ENCODE data around the gene DVL1. TPM values are rescaled to one million over a fixed set of nuclear protein-coding genes. Genes with fewer than 3 reads are reported as not detected.
A peak's percentile ranks its signal among the peaks of the same experiment; 100 is the strongest.
"Not testable (repeated sequence)": the region's sequence is repeated elsewhere in the genome, so short reads cannot be mapped to it uniquely, and the experiment has no call there.

Gene DVL1
- total RNA-seq, 2 experiments from 2014 or later = 33.4 to 35.0 TPM

DNA sequence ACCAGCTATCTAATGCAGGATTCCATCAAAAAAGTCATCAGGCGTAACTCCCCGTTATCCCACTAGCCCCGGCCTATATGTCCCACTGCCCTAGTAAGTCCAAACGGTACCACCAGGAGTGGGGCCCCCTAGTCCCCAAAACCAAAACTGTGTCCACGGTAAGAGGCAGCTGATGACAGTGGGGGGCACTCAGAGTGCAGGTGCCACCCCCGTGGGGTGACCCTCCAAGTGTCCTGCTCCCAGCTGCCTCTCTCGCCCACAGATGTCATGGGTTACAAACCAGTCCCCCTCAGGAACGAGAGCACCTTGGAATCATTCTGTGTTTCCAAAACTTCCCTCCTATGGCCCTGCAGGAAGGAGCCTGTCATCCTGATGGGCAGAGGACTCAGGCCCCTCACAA, 36.7 kb upstream of the DVL1 start:
- intact Hi-C loops (cut with micrococcal nuclease) = no loop called here
- H3K36me3 Mint-ChIP-seq (ENCODE audit: low read depth) = peaks cover 36% of the 10 kb centered on the region
- H3K4me3 Mint-ChIP-seq = no peak overlapping the region
- CTCF ChIA-PET = no interaction called here
- H3K27me3 Mint-ChIP-seq (ENCODE audit: low read depth) = no peaks in the 10 kb centered on the region
- H3K27ac Mint-ChIP-seq = no peak overlapping the region
- H3K4me1 Mint-ChIP-seq (ENCODE audit: low read depth) = no peaks in the 10 kb centered on the region
- DNase-seq = no peak
- H3K9me3 Mint-ChIP-seq = no peaks in the 10 kb centered on the region

- CTCF ChIA-PET; intact Hi-C loops (cut with micrococcal nuclease); H3K27ac Mint-ChIP-seq; H3K9me3 Mint-ChIP-seq; H3K4me1 Mint-ChIP-seq (ENCODE audit: low read depth); H3K4me3 Mint-ChIP-seq; DNase-seq; H3K27me3 Mint-ChIP-seq (ENCODE audit: low read depth): not testable (repeated sequence)
- peaks cover 30% of the 10 kb centered on the region for H3K36me3 Mint-ChIP-seq (ENCODE audit: low read depth)
Observed at GRCh38 chr1:1385339-1385738, 36.1 kb upstream of the DVL1 start.

- CTCF ChIA-PET = interaction anchor here (1.1 kb wide), 1 partner anchor 21 kb away, joined by 3 read pairs; no protein-coding TSS in a partner anchor
- H3K36me3 Mint-ChIP-seq (ENCODE audit: low read depth) = no peaks in the 10 kb centered on the region
- no peaks in the 10 kb centered on the region for H3K4me1 Mint-ChIP-seq (ENCODE audit: low read depth)
- no peak for DNase-seq
- intact Hi-C loops (cut with micrococcal nuclease) = no loop called here
- H3K4me3 Mint-ChIP-seq = no peak overlapping the region
- no peak overlapping the region for H3K27ac Mint-ChIP-seq
- H3K27me3 Mint-ChIP-seq (ENCODE audit: low read depth) = no peaks in the 10 kb centered on the region
- H3K9me3 Mint-ChIP-seq = no peaks in the 10 kb centered on the region
Observed at GRCh38 chr1:1381294-1381693, 32.1 kb upstream of the DVL1 start.

- Mint-ChIP-seq H3K27me3 (ENCODE audit: low read depth) (no peaks in the 10 kb centered on the region), H3K9me3 (no peaks in the 10 kb centered on the region), H3K36me3 (ENCODE audit: low read depth) (no peaks in the 10 kb centered on the region), H3K27ac (no peak overlapping the region), H3K4me1 (ENCODE audit: low read depth) (peaks cover 2% of the 10 kb centered on the region), H3K4me3 (no peak overlapping the region)
- CTCF ChIA-PET = no interaction called here
- intact Hi-C loops (cut with micrococcal nuclease) = no loop called here
- no peak for DNase-seq
Observed at GRCh38 chr1:1380860-1381259, 31.6 kb upstream of the DVL1 start.

GRCh38 chr1:1377540-1378205, 28.5 kb upstream of the DVL1 start:
- H3K27me3 Mint-ChIP-seq (ENCODE audit: low read depth) = no peaks in the 10 kb centered on the region
- intact Hi-C loops (cut with micrococcal nuclease) = no loop called here
- no peak for DNase-seq
- CTCF ChIA-PET = interaction anchor here (0.6 to 1.4 kb wide), 3 partner anchors 25 to 399 kb away, joined by 3 to 6 read pairs (median 4); no protein-coding TSS in a partner anchor
- no peaks in the 10 kb centered on the region for H3K9me3 Mint-ChIP-seq
- H3K4me1 Mint-ChIP-seq (ENCODE audit: low read depth) = peaks cover 13% of the 10 kb centered on the region
- H3K4me3 Mint-ChIP-seq = no peak overlapping the region
- no peak overlapping the region for H3K27ac Mint-ChIP-seq
- H3K36me3 Mint-ChIP-seq (ENCODE audit: low read depth) = peaks cover 1% of the 10 kb centered on the region

GRCh38 chr1:1376551-1377226, 27.5 kb upstream of the DVL1 start:
- no peak overlapping the region for H3K27ac Mint-ChIP-seq
- peaks cover 1% of the 10 kb centered on the region for H3K36me3 Mint-ChIP-seq (ENCODE audit: low read depth)
- intact Hi-C loops (cut with micrococcal nuclease) = no loop called here
- no peaks in the 10 kb centered on the region for H3K9me3 Mint-ChIP-seq
- no peaks in the 10 kb centered on the region for H3K27me3 Mint-ChIP-seq (ENCODE audit: low read depth)
- H3K4me1 Mint-ChIP-seq (ENCODE audit: low read depth) = peaks cover 18% of the 10 kb centered on the region
- no peak for DNase-seq
- peak overlapping the region; percentile 89 for H3K4me3 Mint-ChIP-seq
- CTCF ChIA-PET = interaction anchor here (1.4 kb wide), 1 partner anchor 64 kb away, joined by 6 read pairs; no protein-coding TSS in a partner anchor

DNA sequence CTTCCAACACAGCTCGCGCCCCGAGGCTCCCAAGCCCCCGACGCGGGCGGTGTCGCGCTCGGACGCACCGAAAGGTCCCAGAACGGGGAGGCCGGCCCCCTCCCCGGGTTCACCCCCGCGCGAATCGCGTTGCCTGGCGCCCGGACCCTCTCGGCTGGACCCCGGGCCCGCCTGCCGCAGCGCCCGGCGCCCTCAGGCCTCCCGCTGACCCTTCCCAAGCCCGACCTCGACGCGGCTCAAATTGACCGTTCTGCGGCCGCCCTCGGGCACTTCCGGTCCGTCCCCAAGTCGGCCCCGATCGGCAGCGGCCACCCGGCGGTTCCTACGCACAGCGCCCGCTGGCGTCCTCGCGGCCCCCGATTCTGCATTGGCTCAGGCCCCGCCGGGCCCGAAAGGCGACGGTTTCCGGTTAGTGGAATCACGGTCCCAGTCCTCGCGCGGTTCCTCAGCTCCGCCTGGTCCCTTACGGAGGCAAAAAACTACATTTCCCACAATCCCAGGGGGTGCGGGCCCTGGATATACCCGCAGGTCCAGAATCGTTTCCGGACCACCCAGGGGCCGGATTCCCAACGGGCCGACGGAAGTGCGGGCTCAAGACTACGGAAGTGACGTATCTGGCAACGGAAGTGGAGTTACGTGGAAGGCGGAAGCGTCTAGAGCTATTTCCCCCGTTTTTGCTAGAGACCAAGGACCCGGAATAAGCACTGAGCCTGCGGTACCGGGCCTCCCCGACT, 25.9 kb upstream of the DVL1 start, which contains the start of gene AURKAIP1:
TSS of gene AURKAIP1 (minus strand) at position 279 of the 734 bp plus-strand sequence. CDS start 451 bp downstream, outside the sequence.
- Mint-ChIP-seq H3K4me3 (peak within 1 kb of the TSS; percentile 89), H3K27ac (peak within 1 kb of the TSS; percentile 90), H3K36me3 (ENCODE audit: low read depth) (peaks cover 1% of the 10 kb centered on the region), H3K9me3 (no peaks in the 10 kb centered on the region), H3K27me3 (ENCODE audit: low read depth) (no peaks in the 10 kb centered on the region), H3K4me1 (ENCODE audit: low read depth) (peaks cover 25% of the 10 kb centered on the region)
- intact Hi-C loops (cut with micrococcal nuclease) = loop anchor here (1.0 to 2.0 kb wide), 9 partner anchors 24 to 259 kb away; partner anchors contain the start of genes C1orf159, CCNL2, CPTP and DVL1
- CTCF ChIA-PET = interaction anchor here (1.3 kb wide), 2 partner anchors 20 to 27 kb away, joined by 3 read pairs; no protein-coding TSS in a partner anchor
- DNase-seq = peak; percentile 98

GRCh38 chr1:1374589-1374928, 25.3 kb upstream of the DVL1 start:
- intact Hi-C loops (cut with micrococcal nuclease) = loop anchor here (2.0 kb wide), 1 partner anchor 50 kb away; the partner anchor contains the start of genes CPTP and INTS11

DNA sequence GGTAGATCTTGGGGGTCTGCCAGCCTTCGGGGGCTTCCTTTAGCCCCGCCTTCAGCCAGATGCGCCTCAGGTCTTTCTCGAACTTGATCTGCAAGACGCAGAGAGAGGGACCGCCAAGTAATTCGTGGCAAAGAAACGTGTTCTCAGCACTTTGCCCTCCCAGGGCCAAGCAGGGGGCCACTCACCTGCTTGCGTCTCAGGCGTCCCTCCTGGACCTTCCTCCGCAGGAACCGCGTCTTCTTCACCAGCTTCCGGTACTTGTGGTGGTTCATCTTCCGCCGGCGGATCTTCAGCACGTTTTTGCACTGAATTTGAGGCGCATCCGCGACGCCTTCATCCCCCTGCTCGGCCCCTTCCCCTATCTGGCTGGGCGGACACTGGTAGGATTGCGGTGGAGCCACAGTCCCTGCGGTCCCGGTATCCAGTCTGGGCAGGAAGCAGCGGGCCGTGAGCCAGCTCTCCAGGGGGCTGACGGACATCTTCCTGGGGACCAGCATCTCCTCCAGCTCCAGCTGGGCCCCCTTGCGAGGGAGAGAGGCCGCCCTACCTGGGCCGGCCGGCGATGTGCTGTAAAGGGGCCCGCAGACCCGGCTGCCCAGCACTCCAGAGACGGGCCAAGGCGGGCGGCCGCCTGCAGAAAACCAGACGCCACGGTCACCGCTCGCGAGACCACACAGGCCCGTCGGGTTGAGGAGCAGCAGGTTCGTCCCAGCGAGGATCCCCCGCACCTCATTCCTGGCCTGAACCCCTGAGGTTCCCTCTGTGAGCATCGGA, 24.8 kb upstream of the DVL1 start:
- intact Hi-C loops (cut with micrococcal nuclease) = loop anchor here (2.0 kb wide), 1 partner anchor 49 kb away; the partner anchor contains the start of genes CPTP and INTS11
- Mint-ChIP-seq H3K4me3 (peak overlapping the region; percentile 89), H3K9me3 (no peaks in the 10 kb centered on the region), H3K36me3 (ENCODE audit: low read depth) (peaks cover 1% of the 10 kb centered on the region), H3K27me3 (ENCODE audit: low read depth) (no peaks in the 10 kb centered on the region), H3K27ac (peak overlapping the region; percentile 68), H3K4me1 (ENCODE audit: low read depth) (peaks cover 25% of the 10 kb centered on the region)
- CTCF ChIA-PET = no interaction called here
- no peak for DNase-seq

More at GRCh38 chr1:1374589-1374928, 25.3 kb upstream of the DVL1 start:
- CTCF ChIA-PET = interaction anchor here (1.3 kb wide), 1 partner anchor 26 kb away, joined by 3 read pairs; no protein-coding TSS in a partner anchor
- H3K9me3 Mint-ChIP-seq = no peaks in the 10 kb centered on the region
- H3K27me3 Mint-ChIP-seq (ENCODE audit: low read depth) = no peaks in the 10 kb centered on the region
- peak overlapping the region; percentile 89 for H3K4me3 Mint-ChIP-seq
- peak overlapping the region; percentile 68 for H3K27ac Mint-ChIP-seq
- H3K4me1 Mint-ChIP-seq (ENCODE audit: low read depth) = peaks cover 25% of the 10 kb centered on the region
- no peak for DNase-seq
- peaks cover 1% of the 10 kb centered on the region for H3K36me3 Mint-ChIP-seq (ENCODE audit: low read depth)

DNA sequence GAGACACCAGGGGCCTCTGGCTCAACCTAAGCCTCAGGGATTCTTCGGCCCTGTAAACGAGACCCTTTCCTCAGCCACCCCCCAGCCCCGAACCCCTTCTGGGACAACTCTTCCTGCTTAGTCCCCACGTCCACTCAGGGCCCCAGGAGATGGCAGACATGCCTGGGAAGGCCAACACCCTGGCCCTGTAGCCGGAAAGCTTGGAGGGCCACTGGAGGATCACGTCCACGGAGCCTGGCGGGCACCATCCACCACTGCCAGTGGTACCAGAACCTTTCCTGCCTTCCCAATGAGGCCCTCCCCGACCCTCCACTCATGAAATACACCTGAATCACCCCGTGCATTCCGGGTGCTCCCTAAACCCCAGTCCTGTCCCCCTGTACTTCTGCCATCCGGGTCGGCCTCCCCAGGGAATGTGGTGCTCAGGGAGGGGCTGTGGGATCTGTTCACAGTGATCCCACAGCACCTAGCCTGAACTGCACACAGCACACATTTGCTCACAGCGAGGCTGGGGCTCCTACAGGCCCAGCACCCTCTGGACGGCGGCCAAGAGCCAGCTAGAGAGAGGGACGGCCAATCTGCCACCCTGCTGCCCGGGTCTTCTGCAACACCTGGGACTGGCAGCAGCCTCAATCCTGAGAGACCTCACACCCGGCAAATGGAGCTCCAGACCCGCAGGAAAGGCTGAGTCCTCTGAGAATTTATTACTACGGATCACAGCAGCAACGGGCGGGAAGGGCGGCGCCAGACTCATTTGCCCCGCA, 24.0 kb upstream of the DVL1 start:
- no peak for DNase-seq
- H3K4me3 Mint-ChIP-seq = peak overlapping the region; percentile 89

More for the DNA sequence above, 24.0 kb upstream of the DVL1 start:
- intact Hi-C loops (cut with micrococcal nuclease) = no loop called here
- H3K4me1 Mint-ChIP-seq (ENCODE audit: low read depth) = peaks cover 25% of the 10 kb centered on the region
- H3K9me3 Mint-ChIP-seq = no peaks in the 10 kb centered on the region
- H3K36me3 Mint-ChIP-seq (ENCODE audit: low read depth) = peaks cover 1% of the 10 kb centered on the region
- H3K27me3 Mint-ChIP-seq (ENCODE audit: low read depth) = no peaks in the 10 kb centered on the region
- peak overlapping the region; percentile 36 for H3K27ac Mint-ChIP-seq
- CTCF ChIA-PET = no interaction called here

Data from activated naive CD4-positive, alpha-beta T cell treated with anti-CD3 and anti-CD28 coated beads for 36 hours (primary cell).